ENCODE measurements around the gene CSTF1.

The CSTF1 gene

DNA sequence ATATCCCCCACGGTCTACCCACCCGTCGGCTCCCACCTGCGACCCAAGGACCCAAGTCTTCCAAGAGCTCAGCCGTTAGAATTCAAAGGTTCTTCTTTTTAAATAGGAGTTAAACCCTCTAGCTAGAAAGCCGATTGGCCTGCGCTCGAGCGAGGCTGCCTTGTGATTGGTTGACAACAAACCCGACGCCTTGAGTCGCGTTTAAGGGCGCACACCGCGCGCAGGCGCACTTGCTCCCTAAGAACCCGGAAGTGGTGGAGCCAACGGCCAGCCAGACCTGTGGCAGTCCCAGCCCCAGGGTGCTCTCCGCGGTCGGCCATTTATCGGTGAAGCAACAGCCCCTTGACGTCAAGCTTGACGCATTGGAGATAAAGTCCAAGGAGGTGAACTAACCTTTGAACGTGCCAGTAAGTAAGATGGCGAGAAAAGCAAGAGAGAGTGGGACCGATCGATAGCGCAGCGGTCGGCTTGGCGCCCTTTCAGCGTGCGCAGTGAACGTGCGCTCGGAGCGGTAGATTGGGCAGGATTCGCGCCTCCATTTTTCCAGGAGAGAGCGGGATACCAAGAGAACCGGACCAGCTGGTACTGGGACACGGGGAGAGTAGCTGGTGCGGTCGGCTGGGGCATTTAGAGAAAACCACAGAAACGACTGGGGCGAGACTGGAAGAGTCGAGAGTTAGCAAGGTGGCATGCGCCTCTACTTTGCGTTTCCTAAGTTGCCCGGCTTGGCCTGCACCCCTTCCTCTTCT is at the start of gene CSTF1, which contains the start of gene AURKA:
TSS of gene CSTF1 (plus strand) at position 514 of the 749 bp plus-strand sequence. CDS start 2,908 bp downstream, outside the sequence.
TSS of gene AURKA (minus strand) at position 84 of the 749 bp plus-strand sequence. CDS start 4,018 bp downstream, outside the sequence.
- TF ChIP-seq CTCF (IDR thresholded peaks at IDR 0.05; ENCODE audit: insufficient read depth, low read depth, low read length, missing control alignments) = no peak
- peak; percentile 100 for DNase-seq (ENCODE audit: low read depth)
- H3K4me3 ChIP-seq (ENCODE audit: low read depth, low read length) = peak within 1 kb of the TSS; percentile 94

DNA sequence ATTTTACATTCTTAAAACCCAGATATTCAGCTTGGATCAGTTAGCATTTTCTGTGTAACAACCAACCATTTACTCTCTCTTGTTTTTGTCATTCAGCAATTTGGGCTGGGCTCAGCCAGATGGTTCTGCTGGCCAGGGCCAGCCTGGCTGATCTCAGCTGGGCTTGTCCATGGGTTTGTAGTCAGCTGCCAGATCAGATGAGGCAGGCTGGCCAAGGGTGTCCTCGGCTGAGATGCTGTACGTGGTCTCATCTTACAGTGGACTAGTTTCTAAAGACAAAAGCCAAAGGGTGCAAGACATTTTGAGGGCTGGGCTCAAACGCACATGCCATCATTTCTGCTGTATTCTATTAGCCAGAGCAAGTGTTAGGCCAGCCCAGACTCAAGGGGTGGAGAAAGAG is 49.7 kb upstream of the CSTF1 start:
- no peak overlapping the region for H3K4me3 ChIP-seq (ENCODE audit: low read depth, low read length)
- DNase-seq (ENCODE audit: low read depth) = no peak
- TF ChIP-seq CTCF (IDR thresholded peaks at IDR 0.05; ENCODE audit: insufficient read depth, low read depth, low read length, missing control alignments) = no peak

DNA sequence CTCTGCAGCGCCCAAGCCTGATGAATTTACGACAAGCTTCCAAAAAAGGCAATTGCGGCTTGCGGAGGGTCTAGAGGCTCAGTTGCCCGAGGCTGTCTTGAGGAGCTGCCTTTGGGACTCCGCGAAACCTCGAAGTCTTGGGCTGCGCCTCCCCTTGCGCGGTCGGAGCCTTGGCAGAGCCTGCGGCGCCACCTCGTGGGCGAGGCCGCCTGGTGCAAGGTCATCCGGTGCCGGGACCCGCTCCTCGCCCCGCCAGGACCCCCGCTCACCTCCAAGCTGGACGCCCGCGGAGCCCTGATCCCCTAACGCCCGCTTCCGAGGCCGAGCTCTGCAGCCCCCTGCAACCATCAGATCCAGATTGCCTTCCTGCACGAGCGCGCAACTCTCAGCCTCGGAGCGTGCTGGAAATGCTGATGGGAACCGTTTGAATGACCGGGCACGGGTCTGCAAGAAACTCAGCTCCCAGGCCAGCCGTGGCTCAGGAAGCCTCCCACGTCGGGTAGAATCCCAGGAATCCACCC is 48.5 kb upstream of the CSTF1 start:
- TF ChIP-seq CTCF (IDR thresholded peaks at IDR 0.05; ENCODE audit: insufficient read depth, low read depth, low read length, missing control alignments) = peak; percentile 83
- H3K4me3 ChIP-seq (ENCODE audit: low read depth, low read length) = no peak overlapping the region
- peak; percentile 53 for DNase-seq (ENCODE audit: low read depth)

DNA sequence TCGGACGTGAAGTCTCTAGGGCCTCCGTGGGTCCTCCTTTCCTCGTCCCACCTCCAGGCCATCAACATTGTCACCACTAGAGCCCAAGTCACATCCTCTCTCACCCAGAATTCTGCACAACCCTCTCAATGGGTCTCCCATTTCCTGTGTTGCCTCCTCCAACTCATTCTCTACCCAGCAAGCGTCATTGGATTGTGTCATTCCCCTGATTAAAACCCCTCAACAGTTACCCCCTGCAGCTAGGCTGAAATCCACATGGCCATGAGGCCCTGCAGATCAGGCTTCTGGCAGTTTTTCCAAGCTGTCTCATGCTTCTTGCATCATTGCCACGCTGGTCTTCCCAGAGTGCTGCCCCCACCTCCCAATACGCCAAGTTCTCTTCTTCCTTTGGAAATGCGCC is 46.5 kb upstream of the CSTF1 start:
- DNase-seq (ENCODE audit: low read depth) = no peak
- H3K4me3 ChIP-seq (ENCODE audit: low read depth, low read length) = no peak overlapping the region
- no peak for TF ChIP-seq CTCF (IDR thresholded peaks at IDR 0.05; ENCODE audit: insufficient read depth, low read depth, low read length, missing control alignments)

GRCh38 chr20:56347628-56348304 is 44.7 kb upstream of the CSTF1 start:
- DNase-seq (ENCODE audit: low read depth) = no peak
- no peak for TF ChIP-seq CTCF (IDR thresholded peaks at IDR 0.05; ENCODE audit: insufficient read depth, low read depth, low read length, missing control alignments)
- H3K4me3 ChIP-seq (ENCODE audit: low read depth, low read length) = no peak overlapping the region

DNA sequence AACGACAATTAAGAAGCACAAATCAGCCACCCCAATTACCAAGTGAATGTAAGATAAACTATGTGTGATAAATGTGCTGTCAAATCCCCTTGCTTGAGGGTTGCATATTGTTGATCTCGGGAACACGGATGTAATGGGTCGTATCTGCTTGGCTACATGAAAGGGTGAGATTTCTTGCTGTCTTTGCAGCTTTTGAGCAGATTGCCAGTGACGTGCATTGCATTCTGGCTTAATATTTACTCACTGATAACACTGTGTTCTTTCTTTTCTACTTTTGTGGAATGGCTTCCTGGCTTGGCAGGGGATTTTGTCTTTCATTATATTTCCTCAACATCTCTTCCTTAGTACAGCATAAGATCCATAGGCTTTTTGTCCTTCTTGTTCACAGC is 44.1 kb upstream of the CSTF1 start:
- TF ChIP-seq CTCF (IDR thresholded peaks at IDR 0.05; ENCODE audit: insufficient read depth, low read depth, low read length, missing control alignments) = no peak
- H3K4me3 ChIP-seq (ENCODE audit: low read depth, low read length) = no peak overlapping the region
- no peak for DNase-seq (ENCODE audit: low read depth)

All from GM12865 (cell line).